IPS DF 19.7 (cell line): ENCODE data around the gene GNA15.

Source experiments
- DNase-seq: peaks from one replicate; pipeline ENCODE4 v3.0.0-alpha.2; 2013; ENCODE audit warnings: low read depth, low spot score

GNA15 gene

GRCh38 chr19:3208317-3209207, 72.7 kb downstream of the GNA15 start:
- DNase-seq: no peak

GRCh38 chr19:3210347-3211017, 74.6 kb downstream of the GNA15 start:
- no peak for DNase-seq

- DNase-seq: no peak
These were observed 75.4 kb downstream of the GNA15 start for GRCh38 chr19:3211191-3211590.

- no peak for DNase-seq
These were observed 77.3 kb downstream of the GNA15 start for GRCh38 chr19:3213159-3213558.
